ENCODE data around the gene PLXND1. TPM values are rescaled to one million over a fixed set of nuclear protein-coding genes. Genes with fewer than 3 reads are reported as not detected.
A peak's percentile ranks its signal among the peaks of the same experiment; 100 is the strongest.

PLXND1 gene
- total RNA-seq, 1 donor from 2014 or later = 1,753 TPM

GRCh38 chr3:129619726-129620162 lies 13.3 kb upstream of the PLXND1 start:
- DNase-seq (ENCODE audit: low spot score) = no peak
- no peaks in the 10 kb centered on the region for H3K9me3 Mint-ChIP-seq (ENCODE audit: unreplicated experiment)
- H3K4me3 Mint-ChIP-seq (ENCODE audit: unreplicated experiment) = no peak overlapping the region
- peaks cover 16% of the 10 kb centered on the region for H3K27me3 Mint-ChIP-seq (ENCODE audit: unreplicated experiment)
- peaks cover 4% of the 10 kb centered on the region for H3K36me3 Mint-ChIP-seq (ENCODE audit: low read depth, unreplicated experiment)
- peak overlapping the region; percentile 52 for H3K27ac Mint-ChIP-seq (ENCODE audit: unreplicated experiment)
- H3K4me1 Mint-ChIP-seq (ENCODE audit: unreplicated experiment) = peaks cover 64% of the 10 kb centered on the region
- no peak for TF ChIP-seq CTCF (IDR thresholded peaks at IDR 0.05; ENCODE audit: unreplicated experiment)

- TF ChIP-seq CTCF (IDR thresholded peaks at IDR 0.05; ENCODE audit: unreplicated experiment) = no peak
- Mint-ChIP-seq H3K27me3 (ENCODE audit: unreplicated experiment) (peaks cover 16% of the 10 kb centered on the region), H3K4me1 (ENCODE audit: unreplicated experiment) (peaks cover 60% of the 10 kb centered on the region), H3K27ac (ENCODE audit: unreplicated experiment) (peak overlapping the region; percentile 77), H3K4me3 (ENCODE audit: unreplicated experiment) (peak overlapping the region; percentile 2), H3K9me3 (ENCODE audit: unreplicated experiment) (no peaks in the 10 kb centered on the region), H3K36me3 (ENCODE audit: low read depth, unreplicated experiment) (peaks cover 4% of the 10 kb centered on the region)
- no peak for DNase-seq (ENCODE audit: low spot score)
Measured at GRCh38 chr3:129618901-129619671, 12.6 kb upstream of the PLXND1 start.

GRCh38 chr3:129618186-129618820 lies 11.8 kb upstream of the PLXND1 start:
- no peak for DNase-seq (ENCODE audit: low spot score)
- Mint-ChIP-seq H3K4me3 (ENCODE audit: unreplicated experiment) (peak overlapping the region; percentile 2), H3K9me3 (ENCODE audit: unreplicated experiment) (no peaks in the 10 kb centered on the region), H3K4me1 (ENCODE audit: unreplicated experiment) (peaks cover 56% of the 10 kb centered on the region), H3K27ac (ENCODE audit: unreplicated experiment) (peak overlapping the region; percentile 77), H3K36me3 (ENCODE audit: low read depth, unreplicated experiment) (peaks cover 4% of the 10 kb centered on the region), H3K27me3 (ENCODE audit: unreplicated experiment) (peaks cover 16% of the 10 kb centered on the region)
- TF ChIP-seq CTCF (IDR thresholded peaks at IDR 0.05; ENCODE audit: unreplicated experiment) = no peak

GRCh38 chr3:129617381-129618185 lies 11.1 kb upstream of the PLXND1 start:
- no peak for DNase-seq (ENCODE audit: low spot score)
- Mint-ChIP-seq H3K27ac (ENCODE audit: unreplicated experiment) (no peak overlapping the region), H3K9me3 (ENCODE audit: unreplicated experiment) (no peaks in the 10 kb centered on the region), H3K4me3 (ENCODE audit: unreplicated experiment) (no peak overlapping the region), H3K36me3 (ENCODE audit: low read depth, unreplicated experiment) (peaks cover 4% of the 10 kb centered on the region), H3K27me3 (ENCODE audit: unreplicated experiment) (peaks cover 19% of the 10 kb centered on the region), H3K4me1 (ENCODE audit: unreplicated experiment) (peaks cover 56% of the 10 kb centered on the region)
- TF ChIP-seq CTCF (IDR thresholded peaks at IDR 0.05; ENCODE audit: unreplicated experiment) = no peak
